ENCODE measurements around the gene TRIO.
A peak's percentile ranks its signal among the peaks of the same experiment; 100 is the strongest.
"Not testable (repeated sequence)": the region's sequence is repeated elsewhere in the genome, so short reads cannot be mapped to it uniquely, and the experiment has no call there.

Gene TRIO

DNA sequence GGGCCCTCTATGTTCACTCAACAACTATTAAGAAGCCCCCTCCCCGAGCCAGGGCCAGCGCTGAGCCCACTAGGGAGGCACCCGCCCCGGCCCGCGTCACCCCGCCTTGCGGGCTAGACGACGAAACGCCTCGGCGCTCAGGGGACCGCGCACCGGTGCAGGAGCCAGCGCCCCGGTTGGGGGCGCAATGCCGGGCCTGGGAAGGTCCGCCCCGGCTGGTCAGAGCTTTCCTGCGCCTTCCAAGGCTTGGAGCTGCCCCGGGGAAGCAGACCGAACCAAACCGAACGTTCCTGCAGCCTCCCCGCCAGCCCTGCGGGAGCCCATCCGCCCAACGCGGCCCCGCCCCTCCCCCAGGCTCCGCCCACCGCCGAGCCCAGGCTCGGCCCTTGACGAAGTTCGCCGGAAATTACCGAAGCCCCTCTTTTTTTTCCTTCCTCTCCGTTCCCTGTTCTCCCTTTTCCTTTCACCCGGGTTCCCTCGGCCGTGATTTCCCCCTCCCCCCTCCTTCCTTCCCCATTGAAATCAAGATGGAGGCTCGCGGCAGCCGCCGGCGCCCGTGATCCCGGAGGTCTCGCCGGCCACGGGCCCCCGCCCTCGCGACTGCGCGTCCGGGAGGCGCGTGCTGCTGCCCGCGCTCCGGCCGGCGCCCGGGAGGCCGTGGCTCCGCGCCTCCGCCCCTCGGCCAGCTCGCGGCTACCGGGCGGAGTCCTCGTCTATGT lies at the start of gene TRIO:
TRIO (plus strand) TSS at position 516 of the 719 bp plus-strand sequence. CDS start 384 bp downstream, outside the sequence.
- DNase-seq, result peak; percentile 84

GRCh38 chr5:14097380-14097779 lies 45.8 kb upstream of the TRIO start:
- not testable (repeated sequence) for DNase-seq

DNA sequence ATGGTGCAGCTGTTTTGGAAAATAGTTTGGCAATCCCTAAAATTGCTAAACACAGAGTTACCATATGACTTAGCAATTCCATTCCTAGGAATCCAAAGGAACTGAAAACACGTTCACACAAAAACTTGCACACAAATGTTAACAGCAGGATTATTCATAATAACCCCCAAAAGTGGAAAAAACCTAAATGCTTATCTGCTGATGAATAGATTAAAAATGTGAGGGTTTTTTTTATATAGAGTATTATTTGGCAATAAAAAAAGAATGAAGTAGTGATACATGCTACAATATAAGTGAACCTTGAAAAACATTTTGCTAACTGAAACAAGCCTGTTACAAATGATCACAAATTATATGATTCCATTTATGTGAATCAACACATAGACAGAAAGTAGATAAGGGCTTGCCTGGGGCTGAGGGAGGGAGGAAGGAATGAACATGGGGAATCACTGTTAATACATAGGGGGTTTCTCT lies 45.1 kb upstream of the TRIO start:
- no peak for DNase-seq

GRCh38 chr5:14100281-14100680 lies 42.9 kb upstream of the TRIO start:
- no peak for DNase-seq

DNA sequence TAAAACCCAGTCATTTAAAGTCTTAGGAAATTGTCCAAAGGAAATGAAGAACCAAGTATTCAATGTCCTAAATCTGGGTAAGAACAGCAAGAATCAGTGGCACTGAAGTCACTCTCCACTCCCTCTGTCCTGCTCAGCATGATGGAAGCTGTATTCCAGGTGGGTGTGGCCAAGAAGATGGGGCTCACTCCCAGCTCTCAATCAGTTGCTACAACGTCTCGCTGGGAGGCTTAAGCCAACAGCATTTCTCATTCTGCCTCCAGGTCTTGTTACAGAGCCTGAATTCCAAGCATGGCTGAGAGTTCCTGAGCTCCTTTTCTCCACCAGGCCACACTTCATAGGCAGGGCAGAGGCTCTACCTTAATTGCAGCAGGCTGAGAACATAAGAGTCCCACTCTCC lies 41.2 kb upstream of the TRIO start:
- no peak for DNase-seq

DNA sequence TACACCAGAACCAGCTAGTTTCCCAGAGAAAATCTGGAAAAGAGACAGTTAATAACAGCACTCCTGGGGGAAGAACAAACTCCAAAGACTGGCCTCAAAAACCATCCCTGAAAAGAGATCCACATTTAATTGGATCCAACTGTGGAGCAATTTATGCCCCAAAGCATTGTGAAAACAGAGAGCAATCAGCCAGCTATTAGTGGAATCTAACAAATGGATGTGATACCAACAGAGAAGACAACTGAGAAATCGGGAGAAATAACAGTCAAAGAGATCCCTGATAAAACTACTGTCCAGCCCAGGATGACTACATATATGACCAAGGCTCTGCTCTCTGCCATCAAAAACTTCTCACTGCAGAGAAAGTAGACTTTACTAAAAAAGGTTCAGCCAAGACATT lies 40.5 kb upstream of the TRIO start:
- no peak for DNase-seq

GRCh38 chr5:14105718-14106410 lies 37.3 kb upstream of the TRIO start:
- no peak for DNase-seq

- DNase-seq, result no peak
Measured at GRCh38 chr5:14107536-14107935, 35.6 kb upstream of the TRIO start.

GRCh38 chr5:14108170-14108996 lies 34.8 kb upstream of the TRIO start:
- peak; percentile 59 for DNase-seq

- no peak for DNase-seq
Measured at GRCh38 chr5:14109041-14109747, 33.9 kb upstream of the TRIO start.

DNA sequence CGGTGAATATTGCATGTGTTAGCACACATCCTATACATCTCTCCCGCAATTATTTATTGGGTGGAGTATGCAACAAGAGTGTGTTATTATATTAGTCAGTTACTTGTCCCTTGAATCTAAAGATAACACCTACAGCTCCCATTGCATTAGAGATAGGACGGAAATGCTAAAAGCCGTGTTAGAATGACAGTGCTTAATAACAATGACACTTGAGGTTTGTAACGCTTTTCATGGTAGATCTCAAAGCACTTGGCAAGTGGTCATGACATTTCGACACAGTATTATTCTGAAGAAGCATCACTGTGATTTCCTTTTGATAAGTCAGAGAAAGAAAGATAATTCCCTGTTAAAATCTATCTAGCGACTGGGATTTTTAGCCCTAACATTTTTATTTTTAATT lies 33.4 kb upstream of the TRIO start:
- no peak for DNase-seq

DNA sequence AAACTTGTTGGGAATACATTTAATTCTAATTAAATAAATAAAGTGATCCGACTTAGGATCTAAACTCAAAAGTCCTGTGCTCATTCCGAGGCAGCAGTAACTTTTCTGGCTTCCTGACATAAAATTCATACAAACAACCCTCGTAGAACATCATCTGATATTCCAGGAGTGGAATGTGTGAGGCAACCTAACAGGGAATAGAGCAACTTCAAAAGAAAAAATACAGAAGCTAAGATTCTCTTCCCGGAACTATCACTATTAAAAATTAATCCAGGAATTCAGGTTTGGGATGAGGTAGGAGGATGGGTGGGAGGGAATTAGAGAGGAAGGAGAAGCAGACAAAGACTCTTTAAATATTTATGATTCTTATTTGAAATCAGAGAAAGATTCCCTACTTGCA lies 32.9 kb upstream of the TRIO start:
- DNase-seq, result no peak

DNA sequence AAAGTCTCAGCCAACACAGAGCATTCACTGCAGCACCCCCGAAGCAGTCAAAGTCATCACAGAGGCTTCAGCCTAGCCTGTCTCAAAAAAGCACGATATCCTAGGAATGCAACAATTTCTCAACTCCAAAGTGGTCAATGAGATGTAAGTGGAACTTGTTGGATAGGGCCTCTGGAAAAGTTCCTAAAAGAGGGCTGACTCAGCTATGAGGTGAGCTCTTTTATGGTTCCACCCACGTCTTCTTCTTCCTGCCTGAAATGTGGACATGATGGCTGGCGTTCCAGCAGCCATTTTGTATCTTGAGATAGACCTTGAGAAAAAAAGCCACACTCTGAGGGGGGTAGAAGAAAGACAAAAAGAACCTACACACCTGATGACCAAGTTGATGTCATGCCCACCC lies 32.5 kb upstream of the TRIO start:
- no peak for DNase-seq

DNA sequence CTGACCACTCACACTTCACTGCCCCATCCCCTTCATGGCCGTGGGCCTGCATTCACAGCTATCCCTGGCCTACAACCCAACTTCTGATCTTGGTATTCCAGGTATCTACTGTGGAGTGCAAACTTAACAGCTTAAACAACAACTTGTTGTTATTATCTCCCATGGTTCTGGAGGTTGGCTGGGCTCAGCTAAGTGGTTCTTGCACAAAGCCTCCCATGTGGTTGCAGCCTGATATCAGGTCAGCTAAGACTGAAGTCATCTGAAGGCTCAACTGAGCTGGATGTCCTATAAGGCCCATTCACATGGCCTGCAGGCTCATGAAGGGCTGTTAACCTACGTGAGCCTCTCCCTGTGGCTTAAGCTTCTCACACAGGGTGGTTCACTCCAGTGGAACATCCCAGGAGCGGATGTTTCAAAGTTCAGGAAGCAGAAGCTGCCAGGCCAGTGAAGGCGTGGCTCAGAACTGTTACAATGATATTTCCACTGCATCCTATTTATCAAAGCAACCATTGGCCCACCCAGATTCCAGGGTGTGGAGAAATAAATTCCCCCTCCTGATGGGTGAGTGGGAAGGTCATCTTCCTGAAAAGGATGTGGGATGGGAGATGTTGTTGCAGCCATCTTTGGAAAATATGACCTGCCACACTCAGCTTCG lies 30.0 kb upstream of the TRIO start:
- no peak for DNase-seq

DNA sequence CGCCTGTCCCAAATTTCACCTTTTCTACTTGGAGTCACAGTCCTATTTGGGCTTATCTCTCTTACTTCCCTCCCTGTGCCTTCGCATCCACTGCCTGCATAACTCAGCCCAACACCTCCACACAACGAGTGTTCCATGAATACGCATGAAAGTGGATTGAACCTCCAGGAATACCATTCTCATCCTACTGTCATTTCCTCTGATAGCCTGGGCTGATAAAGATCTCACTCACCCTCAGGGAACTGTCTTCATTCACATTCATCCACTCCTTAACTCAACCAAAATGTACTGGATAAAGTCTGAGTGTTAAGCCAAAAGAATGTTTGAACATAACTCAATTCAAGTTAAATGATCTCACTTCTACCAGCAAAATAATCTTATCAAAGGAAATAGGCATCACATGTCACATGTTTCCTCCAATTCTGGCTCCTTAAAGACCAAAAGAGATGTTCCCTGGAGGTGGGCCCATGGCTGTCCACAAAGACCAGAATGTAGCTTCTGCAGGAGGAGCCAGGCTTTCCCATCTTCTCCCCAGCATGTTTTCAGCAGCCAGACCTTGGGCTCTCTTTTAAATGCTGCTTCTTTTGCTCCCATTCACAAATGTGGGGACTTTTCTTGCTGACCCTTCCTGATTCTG lies 28.4 kb upstream of the TRIO start:
- no peak for DNase-seq

DNA sequence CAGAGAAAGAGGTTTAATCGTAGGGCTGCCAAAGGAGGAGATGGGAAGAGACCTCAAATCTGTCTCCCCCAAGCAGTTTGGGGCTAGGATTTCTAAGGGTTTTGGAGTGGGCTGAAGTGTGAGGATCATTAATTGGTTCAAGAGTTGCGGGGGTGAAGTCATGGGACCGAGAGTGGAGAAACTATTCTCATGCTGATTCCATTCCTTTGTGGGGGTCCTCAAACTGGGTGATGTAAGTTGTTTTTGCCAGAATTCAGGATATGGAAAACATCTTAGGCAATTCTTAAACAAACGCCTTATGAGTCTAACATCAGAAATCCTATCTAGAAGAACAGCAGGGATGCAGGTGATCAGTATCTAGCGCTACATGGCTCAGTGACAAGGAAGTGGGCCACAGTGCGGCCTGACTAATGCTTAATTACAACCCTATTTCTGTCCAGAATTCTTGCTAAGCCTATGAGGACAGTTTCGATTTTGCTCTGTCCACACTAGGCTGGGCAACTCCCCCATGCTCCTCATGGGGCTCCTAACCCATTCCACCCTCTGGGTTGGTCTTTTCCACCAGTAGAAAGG lies 27.7 kb upstream of the TRIO start:
- no peak for DNase-seq

GRCh38 chr5:14118551-14119320 lies 24.4 kb upstream of the TRIO start:
- no peak for DNase-seq

DNA sequence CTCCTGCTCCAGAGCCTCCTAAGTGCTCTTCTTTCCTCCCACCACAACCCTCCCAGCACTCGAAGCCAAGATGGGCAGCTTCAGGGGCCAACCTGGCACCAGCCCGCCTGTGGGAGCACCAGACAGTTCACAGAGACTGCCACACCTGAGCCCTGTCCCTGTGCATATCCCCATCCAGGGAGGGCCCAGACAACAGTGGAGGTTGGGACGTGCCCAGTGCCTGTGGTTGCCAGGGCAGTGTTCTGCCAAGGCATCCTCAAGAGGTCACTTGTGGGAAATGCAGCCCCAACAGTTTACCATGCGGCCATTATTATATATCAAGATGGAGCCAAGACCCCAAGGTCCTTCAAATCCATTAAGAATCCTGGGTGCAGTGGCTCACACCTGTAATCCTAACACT lies 23.0 kb upstream of the TRIO start:
- DNase-seq, result no peak

DNA sequence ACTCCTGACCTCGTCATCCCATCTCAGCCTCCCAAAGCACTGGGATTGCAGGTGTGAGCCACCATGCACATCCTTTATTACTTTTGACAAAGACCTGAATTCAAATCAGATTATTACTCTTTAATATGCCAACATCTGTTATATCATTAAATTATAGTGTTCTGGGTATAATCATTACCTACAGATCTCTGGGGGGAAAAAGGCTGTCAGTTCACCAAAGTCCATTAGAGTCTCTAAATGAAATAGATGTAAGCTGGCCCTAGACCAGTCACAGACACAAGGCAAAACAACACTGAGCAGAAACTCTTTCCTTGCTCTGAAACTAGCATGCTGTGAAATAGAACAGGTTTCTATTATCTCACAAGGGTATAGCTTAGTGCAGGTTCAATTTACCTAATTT lies 21.6 kb upstream of the TRIO start:
- DNase-seq, result no peak

GRCh38 chr5:14122089-14122488 lies 21.1 kb upstream of the TRIO start:
- DNase-seq, result no peak

DNA sequence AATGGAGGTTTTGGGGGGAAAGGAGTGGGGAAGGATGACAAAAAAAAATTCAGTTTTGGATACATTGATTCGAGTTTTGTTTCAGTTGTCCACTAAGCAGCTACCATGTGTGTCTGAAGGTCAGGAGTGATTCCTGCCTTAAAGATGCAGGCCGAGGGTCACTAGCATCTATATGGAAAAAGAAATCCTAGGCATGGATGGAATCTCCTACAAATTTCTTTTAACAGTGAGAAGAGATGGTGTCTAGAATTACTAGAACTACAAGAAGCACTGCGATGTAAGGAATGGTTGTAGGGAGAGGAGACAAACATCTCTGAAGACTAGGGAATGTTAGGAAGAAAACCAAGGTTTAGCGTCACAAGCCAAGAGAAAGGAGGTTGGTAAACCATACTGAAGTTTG lies 19.6 kb upstream of the TRIO start:
- no peak for DNase-seq

All from NCI-H1436 (cell line).